NCI-H1092 (cell line): ENCODE data around the gene NELFB.

Source experiments
- DNase-seq: peaks from one replicate; lab custom pipeline; 2025; lab: John Stamatoyannopoulos, UW

Gene NELFB

GRCh38 chr9:137281345-137282116 lies 26.4 kb downstream of the NELFB start:
- no peak for DNase-seq

GRCh38 chr9:137286975-137287383 lies 31.9 kb downstream of the NELFB start:
- peak; percentile 46 for DNase-seq

GRCh38 chr9:137293094-137293481 lies 38.0 kb downstream of the NELFB start:
- DNase-seq: no peak

- DNase-seq: no peak
These were observed 38.5 kb downstream of the NELFB start for GRCh38 chr9:137293482-137294090.

- DNase-seq: no peak
These were observed 39.1 kb downstream of the NELFB start for GRCh38 chr9:137294091-137294680.

- DNase-seq: no peak
These were observed 39.6 kb downstream of the NELFB start for GRCh38 chr9:137294681-137295237.

- no peak for DNase-seq
These were observed 40.2 kb downstream of the NELFB start for GRCh38 chr9:137295238-137295811.

- no peak for DNase-seq
These were observed 40.9 kb downstream of the NELFB start for GRCh38 chr9:137295849-137296669.

GRCh38 chr9:137296670-137297664 lies 41.8 kb downstream of the NELFB start:
- no peak for DNase-seq

GRCh38 chr9:137297966-137298365 lies 42.8 kb downstream of the NELFB start:
- no peak for DNase-seq

GRCh38 chr9:137298401-137299202 lies 43.5 kb downstream of the NELFB start:
- no peak for DNase-seq

- no peak for DNase-seq
These were observed 44.1 kb downstream of the NELFB start for GRCh38 chr9:137299203-137299565.

GRCh38 chr9:137299938-137300337 lies 44.8 kb downstream of the NELFB start:
- no peak for DNase-seq

GRCh38 chr9:137300567-137301080 lies 45.5 kb downstream of the NELFB start:
- no peak for DNase-seq

- DNase-seq: no peak
These were observed 46.2 kb downstream of the NELFB start for GRCh38 chr9:137301081-137301947.

GRCh38 chr9:137302118-137302448 lies 47.0 kb downstream of the NELFB start, which contains the start of gene NRARP:
Gene NRARP (minus strand): TSS chr9:137302271. CDS start chr9:137301928, 343 bp downstream.
- peak; percentile 75 for DNase-seq

GRCh38 chr9:137302449-137303150 lies 47.5 kb downstream of the NELFB start:
- DNase-seq: peak; percentile 56
